Smooth muscle cell (in vitro differentiated cells): ENCODE data around the gene SV2B. TPM values are rescaled to one million over a fixed set of nuclear protein-coding genes. Genes with fewer than 3 reads are reported as not detected.

ENCODE experiments used
- DNase-seq: peaks from one replicate; lab custom pipeline; 2025; ENCODE audit not compliant: unreplicated experiment; lab: John Stamatoyannopoulos, UW
- H2AFZ ChIP-seq: fragments of 200-600 bp; sonication (generic); 2 replicates; pipeline ENCODE4 v1.6.0; 2016; ENCODE audit warnings: antibody characterized with exemption, low read depth, mild to moderate bottlenecking
- H3F3A ChIP-seq: fragments of 200-600 bp; sonication (generic); 2 replicates; pipeline ENCODE4 v1.6.0; 2017; ENCODE audit warnings: antibody characterized with exemption, low read depth
- H3K27ac ChIP-seq: fragments of 200-600 bp; sonication (generic); 2 replicates; pipeline ENCODE4 v1.5.1; 2016; ENCODE audit warnings: low read depth, mild to moderate bottlenecking
- H3K27me3 ChIP-seq: fragments of 200-600 bp; sonication (generic); 2 replicates; pipeline ENCODE4 v1.6.1; 2016; ENCODE audit warnings: low read depth, mild to moderate bottlenecking
- H3K36me3 ChIP-seq: fragments of 200-600 bp; sonication (generic); 2 replicates; pipeline ENCODE4 v1.5.1; 2016; ENCODE audit warnings: low read depth
- H3K4me1 ChIP-seq: fragments of 200-600 bp; sonication (generic); 2 replicates; pipeline ENCODE4 v1.5.1; 2016; ENCODE audit warnings: low read depth
- H3K4me2 ChIP-seq: fragments of 200-600 bp; sonication (generic); 2 replicates; pipeline ENCODE4 v1.6.0; 2016; ENCODE audit warnings: mild to moderate bottlenecking
- H3K4me3 ChIP-seq: fragments of 200-600 bp; sonication (generic); 2 replicates; pipeline ENCODE4 v1.5.1; 2016; ENCODE audit warnings: mild to moderate bottlenecking
- H3K79me2 ChIP-seq: fragments of 200-600 bp; sonication (generic); 2 replicates; pipeline ENCODE4 v1.6.0; 2016; ENCODE audit warnings: low read depth, mild to moderate bottlenecking
- H3K9ac ChIP-seq: fragments of 200-600 bp; sonication (generic); 2 replicates; pipeline ENCODE4 v1.6.0; 2016; ENCODE audit warnings: low read depth
- H3K9me3 ChIP-seq: fragments of 200-600 bp; sonication (generic); replicated peaks from 2 replicates; pipeline ENCODE4 v1.5.1; 2016; ENCODE audit warnings: low read depth
- H4K20me1 ChIP-seq: fragments of 200-600 bp; sonication (generic); 2 replicates; pipeline ENCODE4 v1.6.0; 2016; ENCODE audit warnings: low read depth
- CTCF ChIP-seq: fragments of 200-600 bp; sonication (generic); IDR thresholded peaks from 2 replicates; pipeline ENCODE4 v1.5.1; 2017; ENCODE audit warnings: borderline replicate concordance, mild to moderate bottlenecking, antibody characterized with exemption; ENCODE audit not compliant: insufficient read depth, poor library complexity, severe bottlenecking
- WGBS: methylation state at CpG from one replicate; pipeline ENCODE4 v1.1.7; 2016; ENCODE audit warnings: low lambda C conversion rate; 5-methylcytosine and 5-hydroxymethylcytosine counted together
- polyA plus RNA-seq: library from polyadenylated mRNA; unstranded; fragments of >200 nt; fragmentation: Nextera tagmentation; extraction: Ambion mirVana; gene quantifications from 2 replicates; pipeline ENCODE4 v1.2.1, GENCODE V29; 2016
- total RNA-seq: library from RNA; depleted of rRNA; stranded (reverse); fragments of >200 nt; gene quantifications from 2 replicates; pipeline ENCODE4 v1.2.3, GENCODE V29; 2014

SV2B gene
- total and polyA plus RNA-seq, 2 experiments from 2014 or later: not detected

DNA sequence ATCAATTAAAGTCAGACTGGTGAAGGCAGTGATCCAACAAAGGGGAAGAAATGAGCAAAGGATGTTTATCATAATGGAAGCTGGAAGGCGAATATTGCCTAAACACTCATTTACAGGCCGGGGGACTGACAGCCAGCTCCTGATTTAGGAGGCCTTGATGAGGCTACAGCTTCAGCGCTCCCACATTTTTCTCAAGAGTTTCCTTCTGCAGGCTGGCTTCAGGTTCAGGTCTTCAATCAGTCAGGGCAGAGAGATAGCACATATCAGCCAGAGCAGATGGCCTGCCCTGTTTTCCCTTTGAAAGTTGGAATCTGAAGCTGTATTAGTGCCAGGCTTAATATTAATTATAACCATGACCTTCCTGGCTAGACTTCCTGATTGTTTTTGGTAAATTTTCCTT is 218.9 kb downstream of the SV2B start:
- Histone ChIP-seq H3K9ac (no peak overlapping the region), H3K27me3 (no peaks in the 10 kb centered on the region), H3K4me1 (no peaks in the 10 kb centered on the region), H3K27ac (no peak overlapping the region), H3K36me3 (no peaks in the 10 kb centered on the region), H3K9me3 (no peaks in the 10 kb centered on the region), H3K79me2 (no peaks in the 10 kb centered on the region), H4K20me1 (no peaks in the 10 kb centered on the region), H3K4me3 (no peak overlapping the region), H3K4me2 (no peak overlapping the region), H3F3A (no peaks in the 10 kb centered on the region), H2AFZ (no peak overlapping the region)
- no peak for TF ChIP-seq CTCF
- 96% methylated on average over 3 of the region's 3 CpGs for WGBS
- DNase-seq: no peak

- no peaks in the 10 kb centered on the region for H3K27me3 ChIP-seq
- no peaks in the 10 kb centered on the region for H3F3A ChIP-seq
- H3K9me3 ChIP-seq: no peaks in the 10 kb centered on the region
- H4K20me1 ChIP-seq: no peaks in the 10 kb centered on the region
- no peak overlapping the region for H3K4me3 ChIP-seq
- no peaks in the 10 kb centered on the region for H3K79me2 ChIP-seq
- no peaks in the 10 kb centered on the region for H3K36me3 ChIP-seq
- H3K27ac ChIP-seq: no peak overlapping the region
- DNase-seq: no peak
- no peak overlapping the region for H2AFZ ChIP-seq
- no peak overlapping the region for H3K4me2 ChIP-seq
- no peak overlapping the region for H3K9ac ChIP-seq
- WGBS: 84% methylated on average over 5 of the region's 5 CpGs
- no peaks in the 10 kb centered on the region for H3K4me1 ChIP-seq
- no peak for TF ChIP-seq CTCF
Measured at GRCh38 chr15:91319371-91320059, 219.5 kb downstream of the SV2B start.

DNA sequence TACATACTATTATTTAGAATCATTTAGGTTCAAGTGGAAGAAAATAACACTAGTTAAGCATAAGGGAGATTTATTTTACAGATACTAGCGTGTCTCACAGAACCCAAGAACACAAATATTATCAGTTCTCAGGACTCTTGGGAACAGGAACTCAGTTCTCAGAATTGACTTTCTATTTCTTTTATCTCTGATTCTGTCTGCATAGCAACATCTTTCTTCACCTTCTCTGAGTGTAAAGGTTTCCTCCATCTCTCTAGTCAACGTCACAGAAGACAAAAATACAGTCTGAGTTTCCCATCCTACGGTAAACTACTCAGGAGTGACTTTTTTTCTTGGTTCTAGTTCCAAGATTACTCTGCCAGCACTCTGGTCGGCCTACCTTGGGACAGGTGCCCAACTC is 220.0 kb downstream of the SV2B start:
- H3K4me1 ChIP-seq: no peaks in the 10 kb centered on the region
- no peak overlapping the region for H3K27ac ChIP-seq
- no peak overlapping the region for H3K4me2 ChIP-seq
- no peaks in the 10 kb centered on the region for H3K9me3 ChIP-seq
- H3K9ac ChIP-seq: no peak overlapping the region
- no peaks in the 10 kb centered on the region for H3K27me3 ChIP-seq
- H3F3A ChIP-seq: no peaks in the 10 kb centered on the region
- H3K79me2 ChIP-seq: no peaks in the 10 kb centered on the region
- H4K20me1 ChIP-seq: no peaks in the 10 kb centered on the region
- 83% methylated on average over 4 of the region's 4 CpGs for WGBS
- TF ChIP-seq CTCF: no peak
- no peak overlapping the region for H2AFZ ChIP-seq
- H3K36me3 ChIP-seq: no peaks in the 10 kb centered on the region
- H3K4me3 ChIP-seq: no peak overlapping the region
- DNase-seq: no peak

DNA sequence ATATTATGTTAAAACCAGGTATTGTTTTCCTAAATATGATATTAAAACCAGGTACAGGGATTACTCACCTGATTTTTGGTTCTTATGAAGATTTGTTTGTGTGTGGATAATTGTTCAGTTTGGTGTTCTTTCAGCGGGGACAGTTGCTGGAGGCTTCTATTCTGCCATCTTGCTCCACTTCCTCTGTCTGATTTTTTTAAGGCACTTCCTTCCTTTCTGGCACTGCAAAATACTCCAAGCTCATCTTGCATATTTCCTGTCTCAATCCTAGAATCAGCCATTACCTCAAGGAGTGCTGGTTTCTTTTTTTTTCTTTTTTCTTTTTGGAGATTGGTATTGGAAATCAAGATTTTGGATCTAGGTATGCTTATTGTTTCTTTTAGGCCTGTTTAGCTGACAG is 229.9 kb downstream of the SV2B start:
- no peaks in the 10 kb centered on the region for H3K4me1 ChIP-seq
- WGBS: 86% methylated on average over 1 of the region's 1 CpG
- no peaks in the 10 kb centered on the region for H3K9me3 ChIP-seq
- no peak for TF ChIP-seq CTCF
- H4K20me1 ChIP-seq: no peaks in the 10 kb centered on the region
- H3K9ac ChIP-seq: no peak overlapping the region
- no peaks in the 10 kb centered on the region for H3K27me3 ChIP-seq
- DNase-seq: no peak
- H3K4me2 ChIP-seq: no peak overlapping the region
- H3K36me3 ChIP-seq: no peaks in the 10 kb centered on the region
- H3K27ac ChIP-seq: no peak overlapping the region
- no peaks in the 10 kb centered on the region for H3F3A ChIP-seq
- no peak overlapping the region for H3K4me3 ChIP-seq
- no peak overlapping the region for H2AFZ ChIP-seq
- H3K79me2 ChIP-seq: no peaks in the 10 kb centered on the region
